HEK293 (cell line): ENCODE results near the gene FSTL4.

Source experiments
- CTCF ChIA-PET: fragments of 350-600 bp; formaldehyde crosslinking; extraction: SDS; loops from one replicate; lab custom pipeline; 2021; ENCODE audit warnings: antibody characterized with exemption; lab: Yijun Ruan, JAX
- POLR2A ChIA-PET: fragments of 300-600 bp; formaldehyde crosslinking; extraction: SDS; loops from one replicate; lab custom pipeline; 2020; ENCODE audit warnings: antibody characterized with exemption, inconsistent platforms; lab: Yijun Ruan, JAX
- H3K27ac ChIP-seq: fragments of 200-500 bp; sonication (Bioruptor generic); 2 replicates; pipeline ENCODE4 v1.5.1; 2014; ENCODE audit warnings: low read depth, low read length, control low read depth, inconsistent platforms; ENCODE audit errors: extremely low read depth
- H3K36me3 ChIP-seq, 2 experiments: fragments of 200-500 bp in 1 of 2; sonication (Bioruptor generic) in 1 of 2; 1 replicate in 1 of 2; 2 replicates in 1 of 2; pipeline ENCODE4 v1.5.1; 2014 to 2017; ENCODE audit warnings: inconsistent platforms in 2 of 2, low read length in 2 of 2; ENCODE audit not compliant: control insufficient read depth in 2 of 2, insufficient read depth in 1 of 2
- H3K4me1 ChIP-seq: fragments of 200-500 bp; sonication (Bioruptor generic); 2 replicates; pipeline ENCODE4 v1.5.1; 2014; ENCODE audit warnings: mild to moderate bottlenecking, low read length, inconsistent platforms; ENCODE audit not compliant: control insufficient read depth, insufficient read depth
- H3K4me3 ChIP-seq: 2 replicates; pipeline ENCODE4 v1.5.1; 2011; ENCODE audit warnings: low read depth, mild to moderate bottlenecking, control low read depth, low read length, moderate library complexity
- H3K9me3 ChIP-seq: fragments of 200-500 bp; sonication (Bioruptor generic); 2 replicates; pipeline ENCODE4 v1.5.1; 2014; ENCODE audit warnings: low read depth, low read length, inconsistent platforms; ENCODE audit not compliant: control insufficient read depth, insufficient read depth
- EGR2 ChIP-seq: fragments of 450-650 bp; formaldehyde crosslinking; IDR thresholded peaks from 2 replicates; pipeline ENCODE4 v1.5.1; 2016; ENCODE audit warnings: low read depth, missing biosample characterization, missing genetic modification characterization
- HOXD13 ChIP-seq: sonication (generic); formaldehyde crosslinking; IDR thresholded peaks from 2 replicates; pipeline ENCODE4 v1.8.0; 2022; ENCODE audit warnings: missing genetic modification reagents, borderline replicate concordance
- SP2 ChIP-seq: fragments of 450-650 bp; formaldehyde crosslinking; IDR thresholded peaks from 2 replicates; pipeline ENCODE4 v1.5.1; 2016; ENCODE audit warnings: missing biosample characterization, missing genetic modification characterization
- ZBTB7A ChIP-seq: fragments of 450-650 bp; formaldehyde crosslinking; IDR thresholded peaks from 2 replicates; pipeline ENCODE4 v1.5.1; 2016; ENCODE audit warnings: low read depth, missing biosample characterization, missing genetic modification characterization
- ZFHX2 ChIP-seq: fragments of 450-650 bp; formaldehyde crosslinking; conservative IDR thresholded peaks from 2 replicates; pipeline ENCODE4 v1.5.1; 2016; ENCODE audit warnings: missing biosample characterization, missing genetic modification characterization
- ZFP3 ChIP-seq: fragments of 450-650 bp; formaldehyde crosslinking; IDR thresholded peaks from 2 replicates; pipeline ENCODE4 v1.5.1; 2016; ENCODE audit warnings: low read depth, missing biosample characterization, missing genetic modification characterization
- ZNF514 ChIP-seq: fragments of 450-650 bp; formaldehyde crosslinking; IDR thresholded peaks from 2 replicates; pipeline ENCODE4 v1.5.1; 2016; ENCODE audit warnings: missing biosample characterization, missing genetic modification characterization
- ZNF600 ChIP-seq: fragments of 450-650 bp; formaldehyde crosslinking; IDR thresholded peaks from 2 replicates; pipeline ENCODE4 v1.5.1; 2016; ENCODE audit warnings: missing biosample characterization, missing genetic modification characterization
- ZNF776 ChIP-seq: fragments of 450-650 bp; formaldehyde crosslinking; IDR thresholded peaks from 2 replicates; pipeline ENCODE4 v1.5.0; 2017; ENCODE audit warnings: missing biosample characterization, missing genetic modification characterization, borderline replicate concordance
- ZNF843 ChIP-seq: fragments of 450-650 bp; formaldehyde crosslinking; IDR thresholded peaks from 2 replicates; pipeline ENCODE4 v1.5.1; 2016; ENCODE audit warnings: missing biosample characterization, missing genetic modification characterization
- ZSCAN16 ChIP-seq: fragments of 450-650 bp; formaldehyde crosslinking; IDR thresholded peaks from 2 replicates; pipeline ENCODE4 v1.5.1; 2016; ENCODE audit warnings: missing biosample characterization, missing genetic modification characterization
- TF ChIP-seq, protein P1 (sequence below): fragments of 450-650 bp; formaldehyde crosslinking; IDR thresholded peaks from 2 replicates; pipeline ENCODE4 v1.5.1; 2016; ENCODE audit warnings: missing biosample characterization, missing genetic modification characterization
- TF ChIP-seq, protein P2 (sequence below): IDR thresholded peaks from 2 replicates; pipeline ENCODE4 v1.6.1; 2011; ENCODE audit warnings: mild to moderate bottlenecking, low read depth, low read length, borderline replicate concordance
- TF ChIP-seq, protein P3 (sequence below): fragments of 450-650 bp; formaldehyde crosslinking; IDR thresholded peaks from 2 replicates; pipeline ENCODE4; 2016; ENCODE audit warnings: missing biosample characterization, missing genetic modification characterization
- TF ChIP-seq, protein P4 (sequence below): fragments of 450-650 bp; formaldehyde crosslinking; IDR thresholded peaks from 2 replicates; pipeline ENCODE4 v1.5.1; 2016; ENCODE audit warnings: missing biosample characterization, missing genetic modification characterization
- TF ChIP-seq, protein P5 (sequence below): fragments of 450-650 bp; formaldehyde crosslinking; IDR thresholded peaks from 2 replicates; pipeline ENCODE4 v1.5.1; 2017; ENCODE audit warnings: missing biosample characterization, missing genetic modification characterization

Gene FSTL4

DNA sequence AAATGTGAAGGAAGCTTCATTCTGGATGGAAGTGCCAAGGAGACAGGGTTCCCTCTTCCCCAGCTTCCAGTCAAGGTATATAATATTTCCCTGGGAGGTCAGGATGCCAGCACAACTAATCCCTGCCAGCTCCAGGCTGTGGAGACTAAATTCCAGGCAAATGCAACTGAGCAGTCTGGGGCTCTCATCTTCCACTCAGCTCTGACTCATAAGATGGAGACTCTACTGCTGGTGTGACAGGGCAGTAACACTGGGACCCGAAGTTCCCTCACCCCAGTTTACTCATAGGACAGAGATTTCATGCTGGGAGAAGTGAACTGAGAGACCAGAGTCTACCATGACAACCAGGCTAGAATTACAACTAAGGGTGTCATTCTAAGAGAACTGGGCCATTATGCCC, 235.4 kb downstream of the FSTL4 start:
- TF ChIP-seq HOXD13 (CRISPR knock-in tag) (no peak), ZFP3 (tag by site-specific recombination) (no peak), ZNF843 (tag by site-specific recombination) (no peak), ZSCAN16 (tag by site-specific recombination) (no peak), ZNF600 (tag by site-specific recombination) (no peak), ZBTB7A (tag by site-specific recombination) (no peak), ZNF514 (tag by site-specific recombination) (no peak), SP2 (tag by site-specific recombination) (no peak), ZNF776 (no peak)
- TF ChIP-seq, protein P1, sequence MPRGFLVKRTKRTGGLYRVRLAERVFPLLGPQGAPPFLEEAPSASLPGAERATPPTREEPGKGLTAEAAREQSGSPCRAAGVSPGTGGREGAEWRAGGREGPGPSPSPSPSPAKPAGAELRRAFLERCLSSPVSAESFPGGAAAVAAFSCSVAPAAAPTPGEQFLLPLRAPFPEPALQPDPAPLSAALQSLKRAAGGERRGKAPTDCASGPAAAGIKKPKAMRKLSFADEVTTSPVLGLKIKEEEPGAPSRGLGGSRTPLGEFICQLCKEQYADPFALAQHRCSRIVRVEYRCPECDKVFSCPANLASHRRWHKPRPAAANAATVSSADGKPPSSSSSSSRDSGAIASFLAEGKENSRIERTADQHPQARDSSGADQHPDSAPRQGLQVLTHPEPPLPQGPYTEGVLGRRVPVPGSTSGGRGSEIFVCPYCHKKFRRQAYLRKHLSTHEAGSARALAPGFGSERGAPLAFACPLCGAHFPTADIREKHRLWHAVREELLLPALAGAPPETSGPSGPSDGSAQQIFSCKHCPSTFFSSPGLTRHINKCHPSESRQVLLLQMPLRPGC = no peak
- TF ChIP-seq, protein P2, sequence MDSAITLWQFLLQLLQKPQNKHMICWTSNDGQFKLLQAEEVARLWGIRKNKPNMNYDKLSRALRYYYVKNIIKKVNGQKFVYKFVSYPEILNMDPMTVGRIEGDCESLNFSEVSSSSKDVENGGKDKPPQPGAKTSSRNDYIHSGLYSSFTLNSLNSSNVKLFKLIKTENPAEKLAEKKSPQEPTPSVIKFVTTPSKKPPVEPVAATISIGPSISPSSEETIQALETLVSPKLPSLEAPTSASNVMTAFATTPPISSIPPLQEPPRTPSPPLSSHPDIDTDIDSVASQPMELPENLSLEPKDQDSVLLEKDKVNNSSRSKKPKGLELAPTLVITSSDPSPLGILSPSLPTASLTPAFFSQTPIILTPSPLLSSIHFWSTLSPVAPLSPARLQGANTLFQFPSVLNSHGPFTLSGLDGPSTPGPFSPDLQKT = no peak
- TF ChIP-seq, protein P3, sequence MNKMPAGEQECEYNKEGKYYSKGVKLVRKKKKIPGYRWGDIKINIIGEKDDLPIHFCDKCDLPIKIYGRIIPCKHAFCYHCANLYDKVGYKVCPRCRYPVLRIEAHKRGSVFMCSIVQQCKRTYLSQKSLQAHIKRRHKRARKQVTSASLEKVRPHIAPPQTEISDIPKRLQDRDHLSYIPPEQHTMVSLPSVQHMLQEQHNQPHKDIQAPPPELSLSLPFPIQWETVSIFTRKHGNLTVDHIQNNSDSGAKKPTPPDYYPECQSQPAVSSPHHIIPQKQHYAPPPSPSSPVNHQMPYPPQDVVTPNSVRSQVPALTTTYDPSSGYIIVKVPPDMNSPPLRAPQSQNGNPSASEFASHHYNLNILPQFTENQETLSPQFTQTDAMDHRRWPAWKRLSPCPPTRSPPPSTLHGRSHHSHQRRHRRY (tag by site-specific recombination) = no peak
- TF ChIP-seq, protein P4, sequence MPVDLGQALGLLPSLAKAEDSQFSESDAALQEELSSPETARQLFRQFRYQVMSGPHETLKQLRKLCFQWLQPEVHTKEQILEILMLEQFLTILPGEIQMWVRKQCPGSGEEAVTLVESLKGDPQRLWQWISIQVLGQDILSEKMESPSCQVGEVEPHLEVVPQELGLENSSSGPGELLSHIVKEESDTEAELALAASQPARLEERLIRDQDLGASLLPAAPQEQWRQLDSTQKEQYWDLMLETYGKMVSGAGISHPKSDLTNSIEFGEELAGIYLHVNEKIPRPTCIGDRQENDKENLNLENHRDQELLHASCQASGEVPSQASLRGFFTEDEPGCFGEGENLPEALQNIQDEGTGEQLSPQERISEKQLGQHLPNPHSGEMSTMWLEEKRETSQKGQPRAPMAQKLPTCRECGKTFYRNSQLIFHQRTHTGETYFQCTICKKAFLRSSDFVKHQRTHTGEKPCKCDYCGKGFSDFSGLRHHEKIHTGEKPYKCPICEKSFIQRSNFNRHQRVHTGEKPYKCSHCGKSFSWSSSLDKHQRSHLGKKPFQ = no peak
- TF ChIP-seq, protein P5, sequence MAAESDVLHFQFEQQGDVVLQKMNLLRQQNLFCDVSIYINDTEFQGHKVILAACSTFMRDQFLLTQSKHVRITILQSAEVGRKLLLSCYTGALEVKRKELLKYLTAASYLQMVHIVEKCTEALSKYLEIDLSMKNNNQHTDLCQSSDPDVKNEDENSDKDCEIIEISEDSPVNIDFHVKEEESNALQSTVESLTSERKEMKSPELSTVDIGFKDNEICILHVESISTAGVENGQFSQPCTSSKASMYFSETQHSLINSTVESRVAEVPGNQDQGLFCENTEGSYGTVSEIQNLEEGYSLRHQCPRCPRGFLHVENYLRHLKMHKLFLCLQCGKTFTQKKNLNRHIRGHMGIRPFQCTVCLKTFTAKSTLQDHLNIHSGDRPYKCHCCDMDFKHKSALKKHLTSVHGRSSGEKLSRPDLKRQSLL (tag by site-specific recombination) = no peak
- ChIA-PET CTCF (no interaction called here), POLR2A (no interaction called here)
- H3K27ac ChIP-seq = no peak overlapping the region
- no peaks in the 10 kb centered on the region for H3K36me3 ChIP-seq
- H3K9me3 ChIP-seq = no peaks in the 10 kb centered on the region
- H3K4me1 ChIP-seq = no peaks in the 10 kb centered on the region
- no peak overlapping the region for H3K4me3 ChIP-seq

DNA sequence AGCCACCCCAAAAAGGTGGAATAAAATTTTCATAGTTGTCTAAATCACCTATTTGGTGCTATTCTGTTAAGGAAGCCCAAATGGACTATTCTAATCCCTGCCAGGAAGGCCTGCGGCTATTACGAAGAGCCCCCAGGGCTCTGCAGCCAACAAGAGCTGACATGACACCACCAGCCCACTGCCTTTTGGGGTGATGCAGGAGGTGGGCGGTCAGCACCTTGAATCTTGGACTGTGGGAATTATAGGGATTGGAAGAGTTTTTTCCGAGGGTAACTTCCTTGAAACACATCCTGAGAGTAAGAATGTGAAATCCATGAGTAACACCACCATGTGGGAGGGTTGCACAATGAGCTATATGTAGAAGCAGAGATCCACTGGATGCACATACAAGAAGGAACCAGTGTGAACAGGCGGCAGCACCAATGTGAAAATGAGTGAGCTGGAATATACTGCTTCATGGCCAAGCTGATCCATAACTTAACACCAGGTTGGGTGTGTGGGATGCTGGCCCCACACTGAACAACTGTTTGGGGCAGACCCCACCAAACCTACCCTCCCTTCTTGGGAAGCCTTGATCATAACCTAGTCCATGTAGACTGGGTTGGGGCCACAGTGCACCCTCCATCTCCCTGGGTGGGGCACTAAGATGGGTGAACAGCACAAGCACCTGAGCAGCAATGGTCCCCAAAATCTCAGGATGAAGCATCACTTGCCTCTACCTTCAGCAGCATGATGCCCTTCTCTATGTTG, 239.0 kb downstream of the FSTL4 start:
- H3K9me3 ChIP-seq = no peaks in the 10 kb centered on the region
- H3K4me1 ChIP-seq = peaks cover 5% of the 10 kb centered on the region; the same call in 1 of the 2 replicates
- no peak overlapping the region for H3K27ac ChIP-seq
- ChIA-PET CTCF (interaction anchor here (1.1 kb wide), 1 partner anchor 19 kb away, joined by 4 read pairs; no protein-coding TSS in a partner anchor), POLR2A (no interaction called here)
- no peak for TF ChIP-seq ZFHX2
- 0 out of 2 replicates have a peak, but pooled peaks have one; percentile 7 for TF ChIP-seq EGR2 (tag by site-specific recombination)
- no peak overlapping the region for H3K4me3 ChIP-seq
- H3K36me3 ChIP-seq = no peaks in the 10 kb centered on the region
